ENCODE results near the gene CHST3. TPM values are rescaled to one million over a fixed set of nuclear protein-coding genes. Genes with fewer than 3 reads are reported as not detected.

CHST3 gene
- total RNA-seq, 6 donors from 2014 or later = 5.4 to 15.0 (median 8.4) TPM

DNA sequence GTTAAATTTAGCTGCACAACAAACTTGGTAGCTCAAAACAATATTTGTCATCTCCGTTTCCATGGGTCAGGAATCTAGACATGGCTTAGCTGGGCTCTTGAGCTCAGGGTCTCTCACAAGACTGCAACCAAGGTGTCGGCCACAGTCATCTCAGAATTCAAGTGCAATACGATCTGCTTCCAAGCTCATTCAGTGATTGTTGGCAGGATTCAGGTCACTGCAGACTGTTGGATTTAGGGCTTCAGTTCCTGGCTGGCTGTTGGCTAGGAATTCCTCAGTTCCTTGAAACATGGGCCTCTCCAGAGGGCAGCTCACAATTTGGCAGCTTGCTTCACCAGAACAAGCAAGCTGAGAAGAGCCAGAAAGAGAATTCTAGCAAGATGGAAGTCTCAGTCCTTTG is 17.5 kb upstream of the CHST3 start:
- TF ChIP-seq POLR2AphosphoS5 (IDR thresholded peaks at IDR 0.05) = no peak
- TF ChIP-seq POLR2A (IDR thresholded peaks at IDR 0.05) = no peak
- TF ChIP-seq, protein P1, sequence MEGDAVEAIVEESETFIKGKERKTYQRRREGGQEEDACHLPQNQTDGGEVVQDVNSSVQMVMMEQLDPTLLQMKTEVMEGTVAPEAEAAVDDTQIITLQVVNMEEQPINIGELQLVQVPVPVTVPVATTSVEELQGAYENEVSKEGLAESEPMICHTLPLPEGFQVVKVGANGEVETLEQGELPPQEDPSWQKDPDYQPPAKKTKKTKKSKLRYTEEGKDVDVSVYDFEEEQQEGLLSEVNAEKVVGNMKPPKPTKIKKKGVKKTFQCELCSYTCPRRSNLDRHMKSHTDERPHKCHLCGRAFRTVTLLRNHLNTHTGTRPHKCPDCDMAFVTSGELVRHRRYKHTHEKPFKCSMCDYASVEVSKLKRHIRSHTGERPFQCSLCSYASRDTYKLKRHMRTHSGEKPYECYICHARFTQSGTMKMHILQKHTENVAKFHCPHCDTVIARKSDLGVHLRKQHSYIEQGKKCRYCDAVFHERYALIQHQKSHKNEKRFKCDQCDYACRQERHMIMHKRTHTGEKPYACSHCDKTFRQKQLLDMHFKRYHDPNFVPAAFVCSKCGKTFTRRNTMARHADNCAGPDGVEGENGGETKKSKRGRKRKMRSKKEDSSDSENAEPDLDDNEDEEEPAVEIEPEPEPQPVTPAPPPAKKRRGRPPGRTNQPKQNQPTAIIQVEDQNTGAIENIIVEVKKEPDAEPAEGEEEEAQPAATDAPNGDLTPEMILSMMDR (IDR thresholded peaks at IDR 0.05) = no peak
- TF ChIP-seq EP300 (IDR thresholded peaks at IDR 0.05) = no peak
- ATAC-seq (ENCODE audit: low FRiP score in 2 of 2) (no peak), DNase-seq (no peak)
- Histone ChIP-seq H3K9me3 (peaks cover 31 to 63% (median 54%) of the 10 kb centered on the region in 4 donors), H3K27me3 (no peaks in the 10 kb centered on the region), H3K27ac (no peak overlapping the region), H3K4me3 (no peak overlapping the region), H3K4me1 (no peaks in the 10 kb centered on the region), H3K36me3 (no peaks in the 10 kb centered on the region)
- WGBS, 2 donors = 90 to 96% methylated on average over 3 of the region's 3 CpGs

DNA sequence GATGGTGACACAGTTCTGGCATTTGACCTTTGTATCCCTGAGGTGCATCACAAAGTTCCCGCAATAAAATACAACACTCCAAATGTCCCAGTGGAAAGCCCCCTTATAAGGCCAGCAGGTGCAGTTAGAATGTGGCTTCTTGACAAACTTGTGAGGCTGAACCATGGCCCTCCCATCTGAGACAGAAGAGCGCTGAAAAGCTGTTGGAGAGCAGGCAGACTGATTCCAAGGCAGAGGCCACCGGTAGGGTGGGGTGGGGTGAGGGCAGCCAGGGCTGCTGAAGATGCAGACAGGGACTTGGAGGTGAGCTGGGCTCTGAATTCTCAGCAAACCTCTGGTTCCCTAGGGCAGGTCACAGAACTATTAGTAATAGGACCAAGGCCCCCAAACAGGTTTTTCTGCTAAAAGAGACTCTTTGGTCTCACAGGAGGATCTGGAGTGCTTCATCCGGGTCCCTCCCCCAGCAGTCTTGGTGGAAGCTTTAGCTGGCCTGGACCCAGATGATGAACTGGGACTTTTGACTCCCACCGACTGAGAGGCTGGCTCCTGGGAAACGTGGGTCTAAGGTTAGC is 15.6 kb upstream of the CHST3 start:
- no peak for DNase-seq
- 67 to 78% methylated on average over 6 of the region's 6 CpGs for WGBS, 2 donors
- ATAC-seq (ENCODE audit: low FRiP score in 2 of 2) = no peak
- no peaks in the 10 kb centered on the region for H3K36me3 ChIP-seq
- no peaks in the 10 kb centered on the region for H3K27me3 ChIP-seq
- TF ChIP-seq, protein P1 (IDR thresholded peaks at IDR 0.05) = no peak
- TF ChIP-seq POLR2AphosphoS5 (IDR thresholded peaks at IDR 0.05) = no peak
- no peak for TF ChIP-seq POLR2A (IDR thresholded peaks at IDR 0.05)
- TF ChIP-seq EP300 (IDR thresholded peaks at IDR 0.05) = no peak
- no peaks in the 10 kb centered on the region for H3K4me1 ChIP-seq
- no peak overlapping the region for H3K4me3 ChIP-seq
- peaks cover 31 to 59% (median 51%) of the 10 kb centered on the region in 4 donors for H3K9me3 ChIP-seq
- no peak overlapping the region for H3K27ac ChIP-seq

DNA sequence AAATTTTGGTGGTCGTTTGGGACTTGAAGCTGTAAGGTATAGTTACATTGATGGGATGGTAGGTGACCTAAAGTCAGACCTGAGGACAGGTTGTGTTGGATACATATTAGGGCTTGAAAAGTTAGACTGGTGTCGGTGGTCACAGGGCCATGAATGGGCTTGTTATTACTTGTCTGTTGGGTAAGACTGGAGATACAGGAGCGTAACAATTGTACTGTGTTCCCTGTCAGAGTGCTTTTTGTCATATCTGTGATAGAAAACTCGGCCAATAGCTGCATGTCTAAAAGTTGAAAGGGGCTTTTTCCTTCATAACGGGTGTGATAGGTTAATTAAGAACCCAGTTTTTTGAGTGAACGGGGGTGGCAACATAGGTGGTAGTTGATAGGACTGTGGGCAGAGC is 13.5 kb upstream of the CHST3 start:
- 88 to 90% methylated on average over 6 of the region's 6 CpGs for WGBS, 2 donors

DNA sequence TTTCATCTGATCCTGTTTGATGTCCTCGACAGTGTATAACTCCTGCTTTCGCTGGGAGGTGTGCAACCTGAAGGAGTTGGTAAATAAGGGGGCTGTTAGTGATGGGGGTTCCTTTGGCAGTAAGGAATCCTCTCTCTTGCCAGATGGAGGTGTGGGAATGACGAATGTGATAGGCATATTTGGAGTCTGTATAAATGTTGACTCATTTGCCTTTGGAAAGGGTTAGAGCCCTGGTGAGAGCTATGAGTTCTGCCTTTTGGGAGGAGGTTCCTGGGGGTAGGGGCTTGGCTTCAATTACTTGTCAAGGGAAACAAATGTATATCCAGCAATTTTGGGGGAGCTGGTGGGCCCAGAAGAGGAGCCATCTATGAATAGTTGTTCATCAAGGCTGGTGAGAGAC is 11.4 kb upstream of the CHST3 start:
- ATAC-seq (ENCODE audit: low FRiP score in 2 of 2) (no peak), DNase-seq (no peak)
- TF ChIP-seq, protein P1 (IDR thresholded peaks at IDR 0.05) = no peak
- no peak for TF ChIP-seq EP300 (IDR thresholded peaks at IDR 0.05)
- no peak for TF ChIP-seq POLR2AphosphoS5 (IDR thresholded peaks at IDR 0.05)
- TF ChIP-seq POLR2A (IDR thresholded peaks at IDR 0.05) = no peak
- no peak overlapping the region for H3K4me3 ChIP-seq
- H3K27ac ChIP-seq = no peak overlapping the region
- no peaks in the 10 kb centered on the region for H3K36me3 ChIP-seq
- H3K27me3 ChIP-seq = no peaks in the 10 kb centered on the region
- H3K9me3 ChIP-seq = peaks cover 1 to 33% (median 13%) of the 10 kb centered on the region in 4 donors
- peaks cover 0 to 7% (median 0%) of the 10 kb centered on the region in 4 donors for H3K4me1 ChIP-seq
- 54 to 72% methylated on average over 3 of the region's 3 CpGs for WGBS, 2 donors

More for the DNA sequence above, 13.5 kb upstream of the CHST3 start:
- Histone ChIP-seq H3K4me3 (no peak overlapping the region), H3K9me3 (peaks cover 22 to 52% (median 33%) of the 10 kb centered on the region in 4 donors), H3K27ac (no peak overlapping the region), H3K36me3 (no peaks in the 10 kb centered on the region), H3K27me3 (no peaks in the 10 kb centered on the region), H3K4me1 (no peaks in the 10 kb centered on the region)
- TF ChIP-seq, protein P1 (IDR thresholded peaks at IDR 0.05) = no peak
- no peak for TF ChIP-seq POLR2AphosphoS5 (IDR thresholded peaks at IDR 0.05)
- TF ChIP-seq POLR2A (IDR thresholded peaks at IDR 0.05) = no peak
- TF ChIP-seq EP300 (IDR thresholded peaks at IDR 0.05) = no peak
- ATAC-seq (ENCODE audit: low FRiP score in 2 of 2) (no peak), DNase-seq (no peak)
